ENCODE data around the gene ANTXRL.
"Not testable (repeated sequence)": the region's sequence is repeated elsewhere in the genome, so short reads cannot be mapped to it uniquely, and the experiment has no call there.

The ANTXRL gene

DNA sequence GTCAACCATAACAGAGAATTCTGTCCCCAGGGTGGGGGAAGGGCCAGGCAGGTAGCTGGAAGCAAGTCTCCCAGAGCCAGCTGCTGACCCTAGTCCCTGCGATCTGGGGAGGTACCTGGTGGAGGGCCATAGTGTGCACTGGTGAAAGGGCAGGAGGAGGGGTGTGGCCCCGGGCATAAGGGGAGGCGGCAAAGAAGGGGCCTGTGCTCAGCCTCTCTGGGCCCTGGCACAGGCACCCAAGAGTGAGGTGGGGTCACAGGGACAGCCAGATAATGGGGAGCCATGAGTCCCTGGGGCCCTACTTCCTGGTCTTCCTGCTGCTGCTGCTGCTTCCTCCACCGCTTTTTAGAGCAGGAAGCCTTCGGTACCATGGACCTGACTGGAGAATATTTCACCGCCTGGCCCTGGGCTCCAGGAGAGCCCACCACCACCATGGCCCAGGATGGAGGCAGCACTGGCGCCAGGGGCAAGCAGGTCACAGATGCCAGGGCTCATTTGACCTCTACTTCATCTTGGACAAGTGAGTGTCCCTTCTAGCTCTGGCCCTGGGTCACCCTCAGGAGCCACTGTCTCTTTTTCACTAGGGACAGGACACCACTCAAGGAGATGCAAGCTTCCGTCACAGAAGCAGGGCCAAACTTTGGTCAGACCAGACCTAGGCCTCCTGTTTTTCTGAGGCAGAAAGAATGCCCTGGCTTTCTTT is at the start of gene ANTXRL:
TSS of gene ANTXRL (plus strand) at position 7 of the 703 bp plus-strand sequence. CDS start at position 273, 266 bp downstream.
- no peak for DNase-seq

DNA sequence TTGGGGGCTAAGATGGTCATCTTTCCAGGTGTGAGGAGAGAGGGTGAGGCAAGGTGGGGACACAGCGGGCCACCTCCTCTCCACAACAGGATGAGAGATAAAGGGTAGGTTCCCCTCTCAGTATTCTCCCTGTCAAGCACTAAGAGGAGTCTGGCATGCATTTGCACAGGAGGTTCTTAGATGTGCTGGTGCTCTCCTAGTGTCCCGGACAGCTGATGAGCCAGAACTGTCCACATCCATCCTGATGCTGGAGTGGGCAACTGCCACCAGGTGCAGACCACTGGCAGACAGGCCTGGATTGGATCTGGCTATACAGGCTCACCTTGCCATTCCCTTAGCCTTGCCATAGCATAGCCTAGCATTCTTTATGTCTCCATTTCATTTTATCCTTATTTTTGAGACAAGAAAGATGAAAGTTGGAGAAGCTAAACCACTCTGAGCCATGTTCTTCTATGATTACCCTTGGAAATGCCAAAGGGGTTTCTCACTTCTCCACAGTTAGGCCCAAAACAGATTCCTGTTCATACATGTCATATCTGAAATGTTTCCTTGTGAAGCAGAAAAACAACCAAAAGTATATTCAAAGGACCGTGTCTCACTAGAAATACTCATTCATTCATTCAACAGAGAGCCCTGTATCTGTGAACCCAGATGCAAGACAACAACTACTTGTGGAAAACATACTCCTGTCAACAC is 48.8 kb upstream of the ANTXRL start:
- no peak for DNase-seq

DNA sequence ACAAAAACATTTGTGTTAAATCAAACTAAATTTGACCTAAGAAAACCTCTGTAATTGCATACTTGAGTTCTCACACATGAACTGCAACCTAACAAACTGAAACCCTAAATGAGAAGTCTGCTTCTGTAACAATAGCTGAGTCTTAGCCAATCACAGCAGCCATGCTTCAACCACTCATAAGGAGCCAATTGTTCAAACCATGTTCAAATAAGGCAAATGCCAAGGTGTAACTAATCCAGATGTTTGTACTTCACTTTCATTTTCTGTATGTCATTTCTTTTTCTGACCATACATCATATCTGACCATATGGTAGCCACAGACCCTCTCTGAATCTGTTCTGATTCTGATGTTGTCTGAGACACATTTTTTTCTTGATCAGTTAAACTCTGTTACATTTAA is 47.5 kb upstream of the ANTXRL start:
- DNase-seq, result no peak

- no peak for DNase-seq
These were observed 46.7 kb upstream of the ANTXRL start for GRCh38 chr10:46239993-46240683.

GRCh38 chr10:46240684-46241565 is 45.9 kb upstream of the ANTXRL start:
- no peak for DNase-seq

- DNase-seq, result no peak
These were observed 41.4 kb upstream of the ANTXRL start for GRCh38 chr10:46245381-46245900.

DNA sequence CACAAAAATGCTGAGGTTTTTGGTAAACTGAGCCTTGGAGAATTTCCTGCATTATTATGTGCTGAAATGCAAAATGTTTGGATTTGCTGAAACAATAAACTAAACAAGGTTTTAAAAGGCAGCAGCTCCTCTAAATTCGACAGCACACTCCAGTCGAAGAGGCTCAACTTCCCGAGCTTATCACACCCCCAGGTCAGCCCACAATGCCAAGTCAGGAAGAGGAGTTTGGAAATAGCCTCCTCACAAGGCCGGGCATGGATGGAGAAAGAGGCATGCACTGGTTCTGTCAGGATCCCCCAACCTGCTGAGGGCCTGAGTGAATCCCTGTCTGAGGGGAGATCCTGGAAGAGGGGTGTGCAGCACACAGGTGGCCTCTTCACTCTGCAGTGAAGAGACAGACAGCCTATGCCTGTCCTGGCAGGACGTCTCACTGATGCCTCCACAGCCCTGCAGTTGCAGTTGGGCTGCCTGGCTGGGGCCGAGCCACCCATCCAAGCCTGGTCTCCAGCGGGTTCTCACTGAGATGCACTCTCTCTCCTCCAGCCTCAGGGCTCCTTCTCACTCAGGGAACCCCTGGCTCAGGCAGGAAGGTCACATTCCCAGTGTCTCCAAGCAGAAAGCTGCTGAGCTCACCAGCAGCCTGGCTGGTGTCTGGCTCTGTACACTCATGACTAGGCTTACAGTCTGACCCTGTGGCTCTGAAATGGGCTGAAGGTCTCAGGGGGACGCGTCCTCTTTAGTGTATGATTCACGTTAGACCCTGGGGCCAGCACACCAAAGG is 40.2 kb upstream of the ANTXRL start:
- not testable (repeated sequence) for DNase-seq

- DNase-seq, result no peak
These were observed 39.7 kb upstream of the ANTXRL start for GRCh38 chr10:46247181-46247475.

GRCh38 chr10:46247808-46248569 is 38.8 kb upstream of the ANTXRL start:
- peak; percentile 17 for DNase-seq

- no peak for DNase-seq
These were observed 38.1 kb upstream of the ANTXRL start for GRCh38 chr10:46248651-46249146.

DNA sequence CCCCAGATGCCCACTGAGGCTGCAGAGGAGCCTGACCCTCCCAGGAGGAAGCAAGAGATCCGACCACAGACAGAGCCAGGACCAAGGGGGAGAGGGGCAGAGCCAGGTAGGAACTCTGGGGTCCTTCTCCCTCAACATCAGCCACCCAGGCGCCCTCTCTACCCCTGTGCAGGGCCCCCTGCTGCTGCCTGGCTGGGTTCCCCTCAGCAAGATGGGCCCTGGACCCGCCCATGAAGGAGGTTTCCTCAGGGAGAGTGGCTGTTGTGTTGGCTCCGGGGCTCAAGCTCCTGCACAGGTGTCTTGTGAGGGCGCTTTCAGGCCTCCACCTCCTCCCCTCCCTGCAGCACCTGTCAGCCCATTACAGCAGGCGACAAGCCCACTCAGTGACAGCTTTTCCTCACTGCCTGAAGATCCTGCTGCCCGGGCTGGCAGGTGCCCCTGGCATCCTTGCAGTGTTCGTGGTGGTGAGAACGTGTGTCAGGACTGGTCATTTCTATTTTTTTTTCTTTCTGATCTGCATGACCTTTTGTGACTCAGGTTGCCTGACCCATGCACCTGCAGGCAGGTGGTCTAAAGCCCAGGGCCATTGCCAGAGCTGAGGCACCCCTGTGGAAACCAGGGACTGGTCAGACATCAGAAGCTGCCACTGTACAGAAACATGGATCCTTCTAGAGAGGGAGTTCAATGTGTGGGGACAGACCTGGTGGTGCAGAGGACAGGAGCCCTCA is 37.0 kb upstream of the ANTXRL start:
- not testable (repeated sequence) for DNase-seq

- no peak for DNase-seq
These were observed 36.3 kb upstream of the ANTXRL start for GRCh38 chr10:46250481-46250880.

DNA sequence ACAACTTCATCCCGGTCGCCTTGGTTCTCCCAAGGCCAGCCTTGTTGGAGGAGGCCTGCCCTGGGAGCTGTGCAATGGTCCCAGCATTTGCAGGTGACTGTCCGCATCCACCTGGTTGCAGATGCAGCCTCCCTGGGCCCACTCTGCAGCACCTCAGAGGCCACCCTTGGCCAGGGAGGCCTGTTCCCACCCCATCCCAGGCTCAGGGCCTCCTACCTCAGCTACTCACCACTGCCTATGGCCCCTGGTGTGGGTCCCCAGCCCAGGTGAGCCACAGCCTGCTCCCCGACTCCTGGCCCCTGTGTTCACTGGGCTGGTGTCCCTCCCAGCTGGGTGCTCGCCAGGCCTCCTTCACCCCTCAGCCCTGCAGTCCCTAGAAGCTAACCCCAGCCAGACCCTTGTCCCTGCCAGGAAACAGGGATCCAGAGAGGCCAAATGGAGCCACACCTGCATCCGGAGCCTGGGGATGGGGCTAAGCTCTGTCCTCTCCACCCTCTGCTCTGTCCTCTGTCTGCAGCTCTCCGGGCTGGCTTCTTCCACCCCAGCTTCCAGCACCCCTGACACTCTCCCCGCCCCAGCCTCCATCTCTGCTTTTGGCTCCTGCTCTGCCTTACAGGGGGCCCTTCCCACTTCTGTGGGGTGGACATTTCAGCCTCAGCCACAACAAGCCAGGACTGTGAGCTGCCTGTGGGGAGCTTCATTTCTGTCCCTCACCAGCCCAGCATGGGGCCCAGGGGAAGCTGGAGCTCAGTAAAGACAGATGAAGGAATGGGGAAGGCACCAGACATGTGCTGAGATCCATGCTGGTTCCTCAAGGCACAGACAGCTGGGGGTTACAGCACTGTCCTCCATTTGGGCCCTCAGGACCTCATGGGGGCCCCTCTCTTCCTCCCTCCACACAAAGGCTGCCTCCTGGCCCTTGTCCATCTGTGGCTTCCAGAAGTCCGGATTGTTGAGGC is 35.6 kb upstream of the ANTXRL start:
- no peak for DNase-seq

DNA sequence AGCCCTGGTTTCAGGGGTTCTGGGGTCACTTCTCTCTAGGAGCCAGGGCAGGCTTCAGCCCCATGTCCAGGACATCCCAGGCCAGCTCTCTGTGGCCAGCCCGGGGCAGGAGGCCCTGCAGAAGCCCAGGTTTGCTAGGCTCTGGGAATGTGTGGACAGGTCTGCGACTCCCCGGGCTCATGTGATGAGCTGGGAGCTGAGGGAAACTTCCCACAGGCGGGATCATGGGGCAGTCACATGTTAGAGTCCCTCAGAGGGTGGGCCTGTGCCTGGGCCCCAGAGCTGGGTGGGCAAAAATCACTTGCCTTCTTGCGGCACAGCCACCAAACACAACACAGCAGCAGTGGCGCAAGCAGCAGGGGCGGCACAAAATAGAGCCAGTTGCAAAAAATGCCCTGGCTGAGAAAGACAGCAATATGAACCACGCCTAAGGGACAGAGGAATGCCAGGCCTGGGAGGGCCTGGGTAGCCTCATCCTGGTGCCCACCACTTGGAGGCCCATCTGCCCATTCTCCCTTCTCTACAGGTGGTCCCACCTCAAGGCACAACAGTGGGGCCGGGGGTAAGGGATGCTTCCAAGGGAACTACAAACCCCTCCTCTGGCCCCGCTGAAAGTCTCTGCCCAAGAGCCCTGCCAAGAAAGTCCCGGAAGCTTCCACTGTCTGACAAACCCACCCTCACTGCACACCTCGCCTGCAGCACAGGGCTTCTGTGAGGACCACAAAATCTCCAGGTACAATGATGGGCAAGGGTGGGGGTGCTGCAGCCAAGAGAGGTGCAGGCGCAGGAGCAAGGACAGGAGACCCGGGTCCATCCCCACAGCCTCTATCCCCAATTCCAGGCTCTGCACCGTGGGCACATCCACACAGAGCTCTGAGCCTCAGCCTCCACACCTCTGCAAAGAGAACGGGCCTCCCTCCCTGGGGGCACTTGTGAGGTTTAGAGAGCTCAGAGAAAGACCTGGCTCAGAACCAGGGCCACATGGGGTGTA is 34.6 kb upstream of the ANTXRL start:
- no peak for DNase-seq

DNA sequence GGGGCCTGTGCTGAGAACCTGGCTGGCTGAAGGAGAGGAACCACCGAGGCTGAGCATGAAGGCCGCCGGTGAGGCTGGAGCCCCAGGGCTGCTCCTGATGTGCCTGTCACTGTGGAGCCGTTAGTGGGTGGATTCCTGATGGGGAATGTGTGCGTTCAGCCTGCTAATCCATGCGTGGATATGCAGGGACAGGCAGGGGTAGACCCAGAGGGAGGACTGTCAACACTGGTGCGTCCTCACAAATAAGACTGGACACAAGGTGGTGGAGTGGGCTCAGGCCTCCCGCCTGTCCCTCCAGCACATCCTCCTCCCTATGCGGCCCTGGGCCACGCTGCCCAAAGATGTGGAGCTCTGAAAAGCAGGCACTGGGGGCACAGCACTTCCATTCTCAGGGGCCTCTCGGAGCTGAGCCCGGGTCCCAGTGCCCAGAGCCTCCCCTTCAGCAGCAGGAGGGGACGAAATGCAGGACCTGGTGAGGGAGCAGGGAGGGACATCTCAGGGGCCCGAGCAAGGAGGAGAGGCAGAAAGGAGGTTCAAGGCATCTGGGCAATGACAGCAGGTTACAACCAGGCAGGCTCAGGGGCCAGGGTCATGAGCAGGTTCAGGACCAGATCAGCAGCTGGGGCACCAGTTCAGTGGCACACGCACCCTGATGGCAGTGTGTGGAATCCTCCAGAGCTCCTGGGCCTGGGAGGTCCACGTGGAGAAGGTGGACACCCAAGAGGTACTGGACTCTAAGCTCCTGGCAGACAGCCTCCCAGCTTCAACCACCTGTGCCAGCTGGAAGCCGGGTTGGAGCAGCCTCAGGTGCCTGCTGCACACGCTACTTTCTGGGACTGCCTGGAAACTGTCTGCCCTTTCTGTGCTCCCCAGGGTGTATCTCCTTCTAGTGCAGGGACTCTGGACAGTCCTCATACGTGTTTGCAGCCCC is 33.5 kb upstream of the ANTXRL start:
- DNase-seq, result no peak

DNA sequence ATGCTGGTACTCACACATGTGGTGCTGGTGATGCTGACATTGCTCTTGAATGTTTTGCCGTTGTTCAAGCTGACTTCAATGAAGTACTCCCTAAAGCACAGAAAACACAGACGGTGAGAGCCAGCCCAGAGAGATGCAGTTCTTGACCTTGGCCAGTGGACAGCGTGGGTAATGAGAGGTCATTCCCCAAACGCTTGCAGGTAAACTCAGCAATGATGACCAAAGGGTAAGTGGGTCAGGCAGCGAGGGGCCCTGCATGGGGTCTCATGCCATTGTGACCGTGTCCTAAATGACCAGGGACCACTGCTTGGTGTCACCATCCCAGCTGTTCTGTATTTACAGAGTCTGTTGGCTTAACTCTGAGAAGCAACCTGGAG is 32.8 kb upstream of the ANTXRL start:
- DNase-seq, result no peak

DNA sequence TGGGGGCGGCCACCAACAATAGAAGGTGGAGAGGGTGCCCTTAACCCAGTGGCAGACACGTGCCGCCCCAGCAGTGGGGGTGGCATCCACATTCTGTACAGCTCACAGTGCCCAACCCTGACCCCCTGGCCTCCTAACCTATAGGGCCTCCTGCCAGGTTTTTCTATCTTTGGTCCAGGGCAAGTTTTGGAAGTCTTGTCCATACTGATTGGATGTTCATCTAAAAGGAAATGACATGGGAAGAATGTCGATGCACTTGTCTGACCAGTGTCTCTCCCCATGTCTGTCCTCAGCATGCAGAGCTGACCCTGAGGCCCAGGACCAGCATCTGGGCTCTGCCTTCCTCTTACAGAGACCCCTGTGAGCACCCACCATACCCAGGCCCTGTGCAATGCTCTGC is 32.3 kb upstream of the ANTXRL start:
- DNase-seq, result no peak

Data from NCI-H1694 (cell line).